HL-60/S4 (cell line): ENCODE measurements around the gene CHTF18.
"Not testable (repeated sequence)": the region's sequence is repeated elsewhere in the genome, so short reads cannot be mapped to it uniquely, and the experiment has no call there.

Experiments used
- in situ Hi-C: fragments of 300-500 bp; cut with MboI; formaldehyde crosslinking; loops from 2 replicates; pipeline ENCODE4 v1.14.3; 2022; ENCODE audit warnings: low sequenced_read_pairs

The CHTF18 gene

GRCh38 chr16:825341-826061, 37.1 kb downstream of the CHTF18 start:
- in situ Hi-C loops: no loop called here

GRCh38 chr16:827513-827912, 39.1 kb downstream of the CHTF18 start:
- in situ Hi-C loops: no loop called here

- in situ Hi-C loops: no loop called here
Observed at GRCh38 chr16:828891-829290, 40.5 kb downstream of the CHTF18 start.

GRCh38 chr16:830107-830870, 41.9 kb downstream of the CHTF18 start:
- in situ Hi-C loops: no loop called here

- in situ Hi-C loops: no loop called here
Observed at GRCh38 chr16:830871-831570, 42.6 kb downstream of the CHTF18 start.

GRCh38 chr16:831571-832413, 43.4 kb downstream of the CHTF18 start:
- in situ Hi-C loops: no loop called here

GRCh38 chr16:832652-833336, 44.4 kb downstream of the CHTF18 start:
- in situ Hi-C loops: no loop called here

GRCh38 chr16:833411-833810, 45.0 kb downstream of the CHTF18 start:
- in situ Hi-C loops: no loop called here

GRCh38 chr16:835373-835772, 47.0 kb downstream of the CHTF18 start:
- in situ Hi-C loops: no loop called here

- in situ Hi-C loops: no loop called here
Observed at GRCh38 chr16:836221-836620, 47.8 kb downstream of the CHTF18 start.

GRCh38 chr16:836822-837221, 48.4 kb downstream of the CHTF18 start:
- in situ Hi-C loops: not testable (repeated sequence)

- in situ Hi-C loops: no loop called here
Observed at GRCh38 chr16:838741-839140, 50.3 kb downstream of the CHTF18 start.

- in situ Hi-C loops: no loop called here
Observed at GRCh38 chr16:839643-840408, 51.4 kb downstream of the CHTF18 start.

GRCh38 chr16:840561-841454, 52.4 kb downstream of the CHTF18 start:
- in situ Hi-C loops: no loop called here

- in situ Hi-C loops: no loop called here
Observed at GRCh38 chr16:841455-842060, 53.1 kb downstream of the CHTF18 start.

- in situ Hi-C loops: no loop called here
Observed at GRCh38 chr16:842061-842476, 53.6 kb downstream of the CHTF18 start.

GRCh38 chr16:842711-843560, 54.5 kb downstream of the CHTF18 start:
- in situ Hi-C loops: no loop called here
